GM21367 (cell line): ENCODE measurements around the gene SYT15.
"Not testable (repeated sequence)": the region's sequence is repeated elsewhere in the genome, so short reads cannot be mapped to it uniquely, and the experiment has no call there.

Experiments used
- ATAC-seq: cut with Tn5 transposase; IDR thresholded peaks from one replicate; pipeline ENCODE4 v1.9.1; 2021; ENCODE audit not compliant: unreplicated experiment

SYT15 gene

DNA sequence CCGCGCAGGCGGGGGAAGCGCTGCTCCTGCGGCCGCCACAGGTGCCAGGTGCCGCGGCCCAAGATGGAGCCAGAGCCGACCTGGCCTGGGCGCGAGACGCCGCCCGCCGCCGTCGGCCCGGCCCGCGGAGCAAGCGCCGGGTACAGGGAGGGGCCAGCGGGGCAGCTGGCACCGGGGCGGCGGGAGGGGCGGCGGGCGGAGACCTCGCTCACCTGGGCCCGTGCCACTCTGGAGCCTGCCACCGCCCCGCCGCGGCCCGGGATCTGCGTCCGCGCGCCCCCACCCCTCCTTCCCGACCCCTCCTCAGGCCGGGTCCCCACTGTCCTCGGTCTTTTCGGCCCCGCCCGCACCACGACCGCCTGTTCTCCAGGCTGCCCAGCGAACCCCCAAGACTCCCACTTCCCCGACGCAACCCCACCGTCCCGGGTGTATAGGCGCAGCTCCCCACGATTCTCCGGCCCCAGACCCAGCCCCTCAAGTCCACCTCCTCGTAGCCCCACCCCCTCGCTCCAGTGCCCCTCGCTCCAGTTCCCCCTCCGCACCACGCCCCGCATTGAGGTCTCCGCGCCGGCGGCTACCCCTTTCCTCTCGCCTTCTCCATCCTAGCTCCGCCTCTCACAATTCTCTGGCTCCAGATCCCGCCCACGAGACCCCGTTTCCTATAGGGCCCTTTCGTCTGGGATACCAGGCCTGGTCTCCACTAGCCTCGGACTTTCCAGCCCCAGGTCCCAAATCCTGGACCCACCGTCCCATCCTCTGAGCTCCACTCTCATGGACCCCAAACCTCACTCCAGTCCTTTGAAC lies 22.2 kb upstream of the SYT15 start, which contains the start of gene GPRIN2:
TSS of gene GPRIN2 (minus strand) at position 144 of the 804 bp plus-strand sequence. CDS start 5,922 bp downstream, outside the sequence.
- ATAC-seq: no peak

DNA sequence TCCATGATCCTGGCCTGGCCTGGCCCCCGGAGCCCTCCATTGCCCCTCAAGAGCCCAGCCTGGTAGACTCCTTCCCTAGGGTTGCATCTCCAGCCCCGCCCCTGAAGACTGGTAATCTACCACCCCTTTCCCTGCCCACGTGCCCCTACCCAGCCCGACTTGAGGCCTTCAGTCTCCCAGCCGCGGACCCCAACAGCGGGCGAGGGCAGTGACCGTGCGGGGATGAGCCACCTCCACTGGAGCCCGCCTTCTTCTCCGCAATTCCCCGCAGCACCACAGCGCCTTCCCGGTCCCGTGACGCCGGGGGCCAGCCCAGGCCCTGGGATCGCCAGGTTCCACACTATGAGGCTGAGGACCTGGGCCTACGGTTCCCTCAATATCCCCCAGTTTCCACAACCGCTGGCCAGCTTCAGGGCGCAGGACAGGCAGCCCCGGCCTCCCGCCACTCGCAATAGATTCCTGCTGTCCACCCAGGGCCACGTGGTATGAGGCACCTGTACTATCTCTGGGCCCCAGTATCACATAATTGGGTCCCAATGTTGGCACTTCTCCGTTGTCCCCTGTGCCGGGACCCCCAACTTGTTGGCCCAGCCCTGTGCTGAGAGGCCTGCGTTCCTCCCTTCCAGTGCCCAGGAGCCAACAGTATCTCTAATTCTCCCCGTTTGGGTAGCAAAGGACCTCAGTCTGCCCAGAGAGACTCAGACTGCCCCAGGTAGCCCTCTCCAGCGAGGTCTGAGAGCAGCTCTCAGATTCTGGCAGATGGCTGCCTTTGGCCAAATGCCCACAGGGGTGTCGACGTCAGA lies 21.4 kb upstream of the SYT15 start:
- no peak for ATAC-seq

DNA sequence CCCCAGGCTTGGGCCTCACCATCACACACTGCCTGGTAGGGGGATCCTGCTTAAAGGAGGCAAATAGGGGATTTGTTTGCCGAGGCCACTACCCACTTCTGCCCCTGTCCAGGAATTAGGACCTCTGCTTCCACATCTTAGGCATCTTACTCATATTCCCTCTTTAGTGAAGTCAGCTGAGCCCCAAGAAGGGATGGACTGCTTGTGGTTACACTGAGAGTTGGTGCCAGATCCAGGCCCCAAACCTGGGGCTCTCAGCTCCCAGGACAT lies 20.9 kb upstream of the SYT15 start:
- no peak for ATAC-seq

DNA sequence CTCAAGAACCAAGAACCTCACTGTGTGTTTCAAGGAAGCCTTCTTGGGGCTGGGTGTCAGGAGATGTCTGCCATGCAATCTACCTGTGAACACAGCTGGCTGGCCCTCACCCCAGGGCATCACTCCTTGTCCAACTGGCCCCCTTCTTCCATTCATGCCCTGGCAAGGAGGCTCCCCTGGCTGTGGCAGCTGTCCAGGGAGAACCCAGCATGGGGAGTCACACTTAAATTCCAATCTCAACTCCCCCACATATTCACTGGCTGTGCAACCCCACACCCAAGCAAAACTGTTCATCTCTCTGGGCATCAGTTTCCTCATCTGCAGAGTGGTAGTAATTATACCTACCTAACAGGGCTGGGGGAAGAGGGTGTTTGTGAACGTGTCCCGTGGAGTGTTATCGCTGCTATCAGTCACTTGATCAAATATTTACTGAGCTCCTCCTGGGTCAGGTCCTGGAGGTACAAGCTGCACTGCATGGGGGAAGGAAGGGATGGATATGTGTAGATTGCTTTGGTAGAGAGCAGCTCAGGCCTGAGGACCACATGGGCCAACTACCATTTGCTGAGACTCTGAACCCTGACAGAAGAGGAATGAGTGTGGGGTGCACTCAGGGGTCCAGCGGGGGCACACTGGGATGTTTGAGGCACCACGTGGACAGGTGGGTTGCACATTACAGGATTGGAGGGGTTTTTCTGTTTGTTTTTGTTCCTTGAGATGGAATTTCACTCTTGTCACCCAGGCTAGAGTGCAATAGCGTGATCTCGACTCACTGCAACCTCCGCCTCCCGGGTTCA lies 20.3 kb upstream of the SYT15 start:
- no peak for ATAC-seq

DNA sequence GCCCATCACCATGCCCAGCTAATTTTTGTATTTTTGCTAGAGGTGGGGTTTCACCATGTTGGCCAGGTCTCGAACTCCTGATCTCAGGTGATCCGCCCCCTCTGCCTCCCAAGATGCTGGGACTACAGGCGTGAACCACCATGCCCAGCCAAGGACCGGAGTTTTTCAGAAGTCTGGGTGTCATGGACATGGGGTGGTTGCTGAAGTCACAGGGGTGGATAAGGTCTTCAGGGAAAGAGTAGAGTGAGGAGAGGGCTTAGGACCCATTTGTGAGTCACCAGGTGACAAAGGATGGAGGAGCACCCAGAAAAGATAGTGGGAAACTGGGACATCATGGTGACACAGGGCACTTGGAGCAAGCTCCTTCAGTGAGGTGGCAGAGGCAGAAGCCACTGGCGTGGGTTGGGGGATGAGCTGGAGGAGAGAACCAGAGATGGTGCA lies 19.7 kb upstream of the SYT15 start:
- no peak for ATAC-seq

DNA sequence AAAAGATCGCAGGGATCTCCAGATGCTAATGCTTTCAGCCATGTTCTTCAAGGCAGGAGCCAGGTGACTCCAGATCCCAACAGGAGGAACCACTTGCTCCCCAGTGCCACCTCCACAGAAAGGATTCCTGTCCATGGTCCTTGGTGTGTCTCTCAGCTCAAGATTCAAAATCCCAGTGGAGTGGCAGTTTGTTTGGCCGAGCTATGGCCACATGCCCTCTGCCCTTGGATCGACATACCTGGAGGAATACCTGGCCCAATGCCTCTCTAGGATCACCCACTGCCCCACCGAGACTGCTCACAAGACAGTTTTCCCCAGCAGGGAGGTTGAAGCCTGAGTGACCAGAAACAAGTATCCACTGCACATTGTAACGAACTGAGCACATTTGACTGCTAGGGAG lies 18.5 kb upstream of the SYT15 start:
- no peak for ATAC-seq

DNA sequence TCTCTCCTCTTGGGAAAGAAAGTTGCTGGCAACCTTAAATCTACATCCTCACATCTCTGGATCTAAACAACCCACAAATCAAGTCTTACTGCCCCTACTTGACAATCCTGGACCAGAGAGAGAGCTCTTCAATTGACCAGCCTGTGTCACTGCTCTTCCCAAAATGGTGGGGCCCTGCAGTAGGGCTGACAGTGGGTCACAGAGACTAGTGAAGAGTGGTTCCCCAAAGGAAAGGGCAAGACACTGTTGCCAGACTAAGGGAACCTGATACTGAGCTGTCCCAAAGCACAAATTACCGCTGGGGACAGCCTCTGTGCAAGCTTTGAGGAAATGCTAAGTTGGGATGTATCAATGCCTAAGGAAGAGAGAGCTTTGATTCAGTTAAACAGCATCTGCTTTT lies 18.0 kb upstream of the SYT15 start:
- no peak for ATAC-seq

DNA sequence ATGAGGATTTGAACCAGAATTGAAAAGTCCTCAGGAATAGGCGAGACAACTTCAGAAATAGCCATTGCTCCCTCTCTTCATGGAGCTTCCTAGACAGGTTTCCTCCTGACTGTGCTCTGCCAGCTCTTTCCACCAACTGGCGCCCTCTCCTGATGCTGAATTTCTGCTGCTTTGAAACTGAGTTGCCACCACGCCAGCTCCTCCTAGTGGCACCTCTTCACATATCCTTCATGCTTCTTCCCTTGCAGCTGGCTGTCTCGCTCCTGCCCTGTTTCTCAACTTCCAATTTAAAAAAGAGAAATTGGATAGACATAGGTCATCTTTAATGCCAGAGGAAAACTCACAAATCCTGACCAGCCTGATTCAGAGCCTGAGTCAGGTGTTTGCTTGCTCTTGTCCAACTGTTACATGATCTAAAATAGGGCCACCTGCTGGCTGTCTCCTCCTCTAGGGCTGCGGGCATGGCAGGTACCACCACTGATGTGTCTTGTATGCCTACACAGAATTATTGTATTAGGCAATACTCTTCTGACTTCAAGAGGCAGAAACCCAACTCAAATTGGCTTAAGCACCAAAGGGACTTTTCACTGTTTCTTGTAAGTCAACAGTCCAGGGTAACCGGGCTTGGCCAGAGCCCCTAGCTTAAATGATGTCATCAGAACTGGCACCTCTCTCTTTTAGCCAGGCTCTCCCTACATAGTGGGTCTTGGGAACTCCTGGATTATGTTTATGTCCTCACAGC lies 13.2 kb upstream of the SYT15 start:
- ATAC-seq: peak; percentile 72

DNA sequence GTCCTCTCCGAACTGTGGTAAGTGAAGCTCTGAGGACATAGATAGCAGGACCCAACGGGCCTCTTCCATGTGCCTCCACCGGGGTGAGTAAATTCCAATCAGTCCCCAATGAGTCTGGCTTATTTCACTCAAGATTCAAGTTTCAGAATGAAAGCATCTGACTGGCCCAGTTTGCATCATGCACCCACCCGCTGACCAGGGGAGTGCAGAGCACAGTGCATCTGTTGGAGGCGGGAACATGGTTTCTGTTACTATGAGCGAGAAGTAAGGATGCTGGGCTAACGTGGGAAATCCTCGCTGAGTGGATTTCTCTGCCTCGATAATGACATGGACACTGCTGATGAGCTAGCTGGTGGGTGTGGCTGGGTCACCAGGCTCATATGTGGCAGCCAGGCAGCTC lies 11.8 kb upstream of the SYT15 start:
- not testable (repeated sequence) for ATAC-seq

DNA sequence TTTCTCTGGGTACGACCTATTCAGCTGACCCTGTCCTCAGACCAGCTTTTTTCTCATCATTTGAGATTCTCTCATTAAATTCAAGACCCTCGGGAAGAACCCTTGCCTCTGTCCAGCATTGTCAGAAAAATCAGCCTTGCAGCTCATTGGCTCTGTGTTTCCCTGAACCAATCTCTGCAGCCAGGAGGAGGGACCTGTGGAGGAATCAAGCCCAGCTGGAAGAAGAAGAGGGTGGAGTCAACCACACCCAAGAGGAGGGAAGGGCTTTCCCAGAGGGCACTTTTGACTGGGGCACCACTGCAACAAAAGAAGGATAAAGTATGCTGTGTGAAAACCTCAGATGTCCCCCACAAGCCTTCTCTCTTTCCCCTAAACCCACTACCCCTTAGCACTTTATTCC lies 8.3 kb upstream of the SYT15 start:
- ATAC-seq: not testable (repeated sequence)

DNA sequence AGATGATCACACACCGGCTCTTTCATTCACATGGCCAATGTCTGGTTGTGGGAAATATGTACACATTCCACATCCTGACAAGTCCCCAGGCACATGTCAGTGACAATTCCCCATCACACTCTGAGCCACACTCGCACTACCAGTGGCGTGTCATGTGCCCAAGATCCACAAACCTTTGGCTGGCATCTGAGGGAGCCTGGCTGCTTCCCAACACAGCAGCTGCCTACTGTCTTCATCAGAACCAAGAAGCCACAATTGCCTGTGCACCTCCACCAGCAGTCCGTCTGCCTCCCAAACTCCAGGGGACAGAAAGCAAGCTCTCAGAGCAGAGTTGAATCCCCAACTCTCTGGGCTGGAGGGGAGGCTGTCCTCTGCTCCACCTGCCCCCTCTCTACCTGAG lies 6.2 kb upstream of the SYT15 start:
- not testable (repeated sequence) for ATAC-seq

DNA sequence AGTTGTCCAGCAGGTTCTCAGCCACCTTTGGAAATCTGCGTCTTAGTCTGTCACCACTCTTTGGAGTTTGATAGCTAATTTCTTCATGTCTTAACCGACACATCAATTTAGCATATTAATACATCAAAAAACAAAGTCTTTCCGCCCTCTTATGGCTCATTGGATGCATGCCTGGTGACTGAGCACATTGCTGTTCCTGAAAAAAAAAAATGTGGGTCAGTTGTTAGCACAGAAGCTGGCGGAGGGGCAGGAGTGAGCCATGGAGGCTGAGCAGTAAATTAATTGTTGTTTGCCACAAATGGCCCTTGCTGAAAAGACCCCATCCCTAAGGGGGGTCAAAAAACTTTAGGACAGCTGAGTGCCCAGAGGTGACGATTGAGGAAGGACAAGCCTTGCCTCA lies 5.6 kb upstream of the SYT15 start:
- ATAC-seq: not testable (repeated sequence)

DNA sequence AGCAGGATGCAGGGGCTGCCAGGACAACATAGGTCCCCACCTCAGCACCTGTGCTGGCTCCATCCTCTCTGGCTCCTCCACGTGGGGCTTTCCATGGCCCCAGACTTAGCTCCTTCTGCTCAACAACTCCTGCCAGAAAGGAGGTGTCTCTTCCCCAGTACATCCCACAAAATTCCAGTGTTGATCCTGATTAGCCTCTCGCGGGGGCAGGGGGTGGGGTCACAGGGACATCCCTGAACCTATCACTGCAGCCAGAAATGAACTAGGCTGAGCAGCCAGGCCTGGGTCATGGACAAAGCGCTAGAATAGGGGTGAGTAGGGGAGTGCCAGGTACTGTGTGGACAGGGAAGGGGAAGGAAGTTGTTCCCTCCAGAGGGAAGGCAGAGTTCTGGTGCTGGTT lies 5.0 kb upstream of the SYT15 start:
- not testable (repeated sequence) for ATAC-seq

DNA sequence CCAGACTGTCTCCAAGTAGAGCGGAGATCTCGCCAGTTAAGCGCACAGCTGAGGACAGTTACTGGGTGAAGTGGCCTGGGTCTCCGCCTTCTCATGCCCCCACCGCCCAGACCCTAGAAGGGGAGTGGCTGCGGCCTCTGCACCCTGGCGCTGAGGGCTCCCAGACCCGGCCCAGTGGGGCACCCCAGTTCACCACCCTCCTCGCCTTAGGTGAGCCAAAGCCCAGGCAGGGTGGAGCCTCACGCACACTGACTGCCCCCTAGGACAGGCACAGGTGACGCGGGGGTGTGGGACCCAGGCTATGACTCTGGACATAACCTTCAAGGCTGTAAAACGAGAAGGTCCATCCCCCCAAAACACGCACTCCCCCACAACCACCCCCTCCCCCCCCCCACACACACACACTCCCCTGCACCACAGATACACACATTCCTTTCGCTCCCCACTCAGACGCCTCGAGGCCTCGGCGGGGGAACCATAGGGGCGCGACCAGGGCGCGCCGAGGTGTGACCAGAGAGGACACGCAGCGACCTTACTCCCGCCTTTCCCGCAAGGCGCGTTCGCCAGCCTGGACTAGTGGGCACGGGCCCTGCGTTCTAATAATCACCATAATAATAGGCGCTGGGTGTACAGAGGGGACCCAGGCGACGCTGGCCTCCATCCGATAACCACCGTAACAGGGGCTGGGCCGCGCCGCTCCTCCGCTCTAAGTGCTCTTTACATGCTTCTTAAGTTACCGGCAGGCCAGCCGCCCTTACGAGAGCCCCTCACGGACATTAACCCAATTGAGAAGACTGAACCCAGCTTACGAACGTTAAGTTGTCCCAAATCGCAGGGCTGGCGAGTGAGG lies 1.1 kb upstream of the SYT15 start:
- not testable (repeated sequence) for ATAC-seq

DNA sequence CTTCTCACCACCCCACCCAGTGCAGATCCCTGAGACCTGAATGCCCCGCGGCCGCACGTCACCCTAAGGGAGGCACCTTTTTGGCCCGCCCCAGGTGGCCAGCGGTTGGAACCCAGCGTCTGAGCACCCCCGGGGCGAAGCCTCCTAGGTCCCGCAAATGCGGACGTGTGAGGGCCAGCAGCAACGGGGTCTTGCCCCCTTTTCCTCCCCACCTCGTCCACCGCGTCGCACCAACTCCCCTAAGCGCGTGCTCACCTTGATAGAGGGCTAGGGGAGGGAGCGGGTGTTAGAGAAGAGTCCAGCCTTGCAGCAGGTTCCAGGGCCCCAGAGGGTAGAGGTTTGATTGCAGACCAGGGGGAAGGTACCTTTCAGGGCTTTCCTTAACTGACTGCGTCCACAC lies 450 bp downstream of the SYT15 start:
- ATAC-seq: not testable (repeated sequence)

DNA sequence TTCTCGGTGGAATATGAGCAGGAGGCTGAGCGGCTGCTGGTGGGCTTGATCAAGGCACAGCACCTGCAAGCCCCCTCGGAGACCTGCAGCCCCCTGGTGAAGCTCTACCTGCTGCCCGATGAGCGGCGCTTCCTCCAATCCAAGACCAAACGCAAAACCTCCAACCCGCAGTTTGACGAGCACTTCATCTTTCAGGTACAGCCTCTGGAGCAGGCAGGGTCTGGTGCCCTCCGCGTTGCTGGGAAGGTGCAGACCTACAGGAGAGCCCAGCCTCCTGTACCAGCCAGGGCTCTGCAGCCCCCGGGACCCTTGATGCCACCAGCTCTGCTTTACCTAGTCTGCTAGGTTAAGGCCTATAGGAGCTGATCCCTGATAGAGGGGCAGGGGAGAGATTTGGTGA lies 3.1 kb downstream of the SYT15 start:
- ATAC-seq: not testable (repeated sequence)

DNA sequence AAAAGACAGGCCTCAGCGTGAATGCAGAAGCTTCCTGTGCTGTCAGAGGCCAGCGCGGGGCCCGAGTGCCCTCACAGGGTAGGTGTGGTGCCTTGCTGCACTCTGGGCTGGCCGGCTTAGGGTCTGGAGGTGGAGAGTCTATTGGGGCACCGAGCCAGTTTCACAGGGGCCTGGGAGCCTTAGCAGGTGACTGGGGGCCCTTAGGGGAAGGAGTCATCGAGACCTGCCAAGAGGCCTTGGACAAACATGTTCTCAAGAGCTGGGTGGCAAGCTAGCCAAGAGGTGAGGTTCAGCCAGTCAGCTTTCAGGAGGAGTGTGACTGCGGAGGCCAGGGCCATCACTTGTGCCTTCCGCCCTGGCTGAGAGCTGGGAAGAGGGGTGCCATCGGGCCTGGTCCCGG lies 3.6 kb downstream of the SYT15 start:
- ATAC-seq: not testable (repeated sequence)

DNA sequence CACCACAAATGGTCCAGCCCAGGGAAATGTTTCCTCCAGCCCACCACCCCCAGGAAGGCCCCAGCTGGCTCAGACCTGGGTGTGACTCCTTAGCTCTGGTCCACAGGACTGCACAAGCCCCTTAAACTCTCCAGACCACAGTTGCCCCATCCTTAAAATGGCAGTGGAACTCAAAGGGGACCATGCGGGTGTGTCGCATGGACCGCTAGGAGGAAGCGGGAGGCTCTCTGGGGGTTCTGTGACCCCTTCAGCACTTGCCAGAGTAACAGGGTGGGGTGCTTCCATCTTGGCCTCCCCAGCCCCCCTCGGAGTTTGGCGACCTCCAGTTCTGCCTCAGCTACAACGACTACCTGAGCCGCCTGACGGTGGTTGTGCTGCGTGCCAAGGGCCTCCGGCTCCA lies 5.3 kb downstream of the SYT15 start:
- ATAC-seq: not testable (repeated sequence)

DNA sequence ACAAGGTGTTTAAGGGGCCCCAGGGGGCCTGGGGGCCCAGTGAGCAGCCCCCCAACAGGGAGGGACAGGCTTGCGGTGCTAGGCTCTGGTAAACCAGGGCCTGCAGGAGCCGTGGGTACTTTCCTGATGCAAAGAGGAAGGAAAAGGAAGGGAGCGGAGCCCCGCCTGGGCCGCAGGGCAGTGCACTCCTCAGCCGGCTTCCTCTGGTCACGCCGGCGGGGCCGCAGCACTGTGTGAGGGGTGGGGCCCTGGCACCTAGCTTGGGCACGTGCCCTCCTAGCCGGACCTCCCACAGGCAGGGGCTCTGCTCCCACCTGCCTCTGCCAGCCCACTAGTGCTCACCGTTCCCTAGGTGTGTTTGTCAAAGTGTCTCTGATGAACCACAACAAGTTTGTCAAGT lies 6.3 kb downstream of the SYT15 start:
- ATAC-seq: not testable (repeated sequence)

DNA sequence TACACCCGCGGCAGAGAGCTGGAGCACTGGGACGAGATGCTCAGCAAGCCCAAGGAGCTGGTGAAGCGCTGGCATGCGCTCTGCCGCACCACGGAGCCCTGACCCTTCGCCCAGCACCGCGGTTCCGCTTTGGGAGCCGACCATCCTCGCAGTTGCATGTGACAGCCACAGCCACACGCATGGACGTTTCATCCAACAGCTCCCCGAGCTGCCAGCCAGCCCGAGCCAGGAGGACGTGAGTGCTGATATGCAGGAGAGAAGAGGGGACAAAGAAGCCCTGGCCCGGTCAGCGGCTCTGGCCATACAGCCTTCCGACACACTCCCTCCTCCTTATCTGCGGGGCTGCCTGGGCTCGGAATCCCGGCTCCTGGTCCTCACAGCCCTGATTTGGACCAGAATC lies 8.6 kb downstream of the SYT15 start:
- ATAC-seq: not testable (repeated sequence)
